ENCODE data around the gene SLC16A12. TPM values are rescaled to one million over a fixed set of nuclear protein-coding genes. Genes with fewer than 3 reads are reported as not detected.

Gene SLC16A12
- total and polyA plus RNA-seq, 2 of the 8 experiments (the other 6 are each of a cell fraction or from before 2014, with no cell fraction given), result 1.6 to 1.9 TPM

GRCh38 chr10:89534826-89535166, 598 bp downstream of the SLC16A12 start:
- Histone ChIP-seq H2BK20ac (ENCODE audit: low read length) (no peak overlapping the region), H3K9me3 (ENCODE audit: insufficient read depth in 2 of 2, low read depth in 1 of 2, low read length in 1 of 2) (no peaks in the 10 kb centered on the region), H3K79me1 (ENCODE audit: low read depth, low read length) (no peaks in the 10 kb centered on the region), H3K18ac (ENCODE audit: extremely low read depth, low read length) (no peak overlapping the region), H2BK15ac (ENCODE audit: low read length) (no peak overlapping the region), H4K91ac (replicated peaks; ENCODE audit: insufficient read length, low read length) (no peak overlapping the region), H3K9ac (replicated peaks in 1 of 4; ENCODE audit: extremely low read depth in 1 of 4, low read depth in 3 of 4, low read length in 3 of 4) (no peak overlapping the region), H3K23ac (ENCODE audit: insufficient read length) (no peak overlapping the region), H3K23me2 (ENCODE audit: low read depth, low read length) (peaks cover 3% of the 10 kb centered on the region; the same call in 1 of the 2 replicates), H3K27me3 (replicated peaks in 1 of 4; ENCODE audit: control insufficient read depth in 3 of 4, extremely low read depth in 1 of 4, insufficient read depth in 3 of 4, low read length in 3 of 4) (peaks cover 0 to 15% (median 5%) of the 10 kb centered on the region in 4 experiments; a peak in 4 of 7 replicates), H2BK5ac (ENCODE audit: low read depth, low read length) (no peak overlapping the region), H4K8ac (ENCODE audit: extremely low read depth, insufficient read depth, low read length) (no peak overlapping the region), H3K36me3 (ENCODE audit: control insufficient read depth in 2 of 4, insufficient read depth in 4 of 4, low read length in 3 of 4) (no peaks in the 10 kb centered on the region), H3K56ac (replicated peaks; ENCODE audit: insufficient read length, low read depth, low read length) (no peak overlapping the region), H3K4me2 (ENCODE audit: insufficient read depth in 1 of 2, low read depth in 2 of 2, low read length in 2 of 2) (peak overlapping the region; percentile 63 to 87), H3K14ac (ENCODE audit: insufficient read length) (no peak overlapping the region), H2AK5ac (ENCODE audit: low read depth, low read length) (no peak overlapping the region), H3K27ac (ENCODE audit: low read depth, low read length) (no peak overlapping the region), H3K4me1 (replicated peaks in 1 of 4; ENCODE audit: control insufficient read depth in 3 of 4, insufficient read depth in 4 of 4, low read length in 3 of 4) (peaks cover 0 to 10% (median 7%) of the 10 kb centered on the region in 4 experiments; a peak in 4 of 7 replicates), H2AFZ (ENCODE audit: low read length) (no peak overlapping the region; the same call in 1 of the 2 replicates), H2BK120ac (replicated peaks; ENCODE audit: low read depth, low read length) (peak overlapping the region; percentile 18), H2BK12ac (ENCODE audit: low read depth, low read length) (no peak overlapping the region), H3K4ac (replicated peaks; ENCODE audit: insufficient read length, low read depth, low read length) (no peak overlapping the region), H4K5ac (ENCODE audit: insufficient read length, low read depth, low read length) (no peak overlapping the region), H4K20me1 (replicated peaks in 1 of 2; ENCODE audit: control insufficient read depth in 1 of 2, insufficient read depth in 2 of 2, low read length in 2 of 2) (no peaks in the 10 kb centered on the region), H3K4me3 (ENCODE audit: extremely low read depth in 1 of 4, insufficient read depth in 2 of 4, low read depth in 3 of 4, low read length in 4 of 4) (peak overlapping the region; percentile 35 to 64 (median 54)), H3K79me2 (ENCODE audit: control insufficient read depth in 1 of 2, insufficient read depth in 2 of 2, low read length in 2 of 2) (no peaks in the 10 kb centered on the region)
- POLR2A ChIA-PET (ENCODE audit: partially characterized antibody), result interaction anchor here (0.8 to 1.6 kb wide), 2 partner anchors 15 to 167 kb away, joined by 3 to 6 read pairs; partner anchors contain the start of gene KIF20B
- TF ChIP-seq RXRA (IDR thresholded peaks at IDR 0.05; ENCODE audit: insufficient read depth, low read depth, low read length), result no peak
- 0 out of 2 replicates have a peak, but pooled peaks have one; percentile 17 for TF ChIP-seq USF2 (IDR thresholded peaks at IDR 0.05; ENCODE audit: low read length)
- CTCF ChIA-PET (ENCODE audit: partially characterized antibody), result interaction anchor here (0.9 to 4.2 kb wide), 5 partner anchors 9 to 288 kb away, joined by 3 to 20 read pairs (median 4); no protein-coding TSS in a partner anchor
- DNase-seq (ENCODE audit: low read depth in 1 of 2, low spot score in 2 of 2) (no peak), FAIRE-seq (no peak)
- 17% methylated on average over 8 of the region's 8 CpGs; no CpG with 5 or more reads in 1 of the 2 experiments for WGBS, 2 experiments (ENCODE audit: extremely low coverage in 1 of 2, insufficient coverage in 1 of 2, insufficient read length in 1 of 2, insufficient replicate concordance in 2 of 2, low coverage in 1 of 2, low lambda C conversion rate in 2 of 2, missing lambda C conversion rate in 1 of 2)

Data from H1 (cell line).